Measurements from ENCODE around the gene PTPN3. TPM values are rescaled to one million over a fixed set of nuclear protein-coding genes. Genes with fewer than 3 reads are reported as not detected.

PTPN3 gene
- polyA plus RNA-seq, 3 donors = not detected

GRCh38 chr9:109433476-109433875, 64.6 kb downstream of the PTPN3 start:
- H3K27ac Mint-ChIP-seq = no peak overlapping the region
- Histone ChIP-seq H3K4me1 (ENCODE audit: control insufficient read depth in 1 of 2, insufficient read depth in 2 of 2, low read length in 2 of 2) (no peaks in the 10 kb centered on the region), H3K9ac (ENCODE audit: insufficient read depth, low read length, poor library complexity, severe bottlenecking) (no peak overlapping the region), H3K4me3 (replicated peaks in 1 of 3; ENCODE audit: low read depth in 2 of 3, low read length in 3 of 3) (no peak overlapping the region), H3K27ac (ENCODE audit: low read depth in 1 of 2, low read length in 2 of 2) (no peak overlapping the region), H3K79me2 (ENCODE audit: insufficient read depth, low read length) (no peaks in the 10 kb centered on the region), H3K9me3 (replicated peaks in 1 of 2; ENCODE audit: control insufficient read depth in 1 of 2, insufficient read depth in 1 of 2, low read length in 2 of 2) (no peaks in the 10 kb centered on the region), H2AFZ (ENCODE audit: insufficient read depth, low read depth, low read length, poor library complexity, severe bottlenecking) (no peak overlapping the region), H3K36me3 (replicated peaks in 1 of 2; ENCODE audit: control insufficient read depth in 1 of 2, insufficient read depth in 2 of 2, low read length in 2 of 2) (no peaks in the 10 kb centered on the region), H4K20me1 (ENCODE audit: insufficient read depth, low read length) (no peaks in the 10 kb centered on the region), H3K27me3 (ENCODE audit: control insufficient read depth in 2 of 2, insufficient read depth in 2 of 2, low read length in 2 of 2) (peaks cover 12 to 14% of the 10 kb centered on the region in 2 donors), H3K4me2 (replicated peaks; ENCODE audit: extremely low read depth, low read length, poor library complexity, severe bottlenecking) (no peak overlapping the region)
- peaks cover 17 to 42% (median 25%) of the 10 kb centered on the region in 3 donors for H3K27me3 Mint-ChIP-seq (ENCODE audit: low read depth in 3 of 3)
- 100% methylated on average over 1 of the region's 5 CpGs for WGBS (ENCODE audit: insufficient coverage)
- H3K4me3 Mint-ChIP-seq = no peak overlapping the region
- no peak for DNase-seq
- peaks cover 0 to 6% (median 2%) of the 10 kb centered on the region in 7 donors for H3K9me3 Mint-ChIP-seq
- no peaks in the 10 kb centered on the region for H3K4me1 Mint-ChIP-seq
- intact Hi-C loops (cut with micrococcal nuclease) = no loop called here
- H3K36me3 Mint-ChIP-seq = no peaks in the 10 kb centered on the region
- TF ChIP-seq CTCF (IDR thresholded peaks at IDR 0.05) = no peak

- peaks cover 2 to 10% of the 10 kb centered on the region in 2 donors for H3K27me3 ChIP-seq (ENCODE audit: control insufficient read depth in 2 of 2, insufficient read depth in 2 of 2, low read length in 2 of 2)
- no peak overlapping the region for H3K27ac Mint-ChIP-seq
- H3K9me3 Mint-ChIP-seq = peaks cover 0 to 6% (median 0%) of the 10 kb centered on the region in 7 donors
- H3K36me3 Mint-ChIP-seq = no peaks in the 10 kb centered on the region
- no peaks in the 10 kb centered on the region for H4K20me1 ChIP-seq (ENCODE audit: insufficient read depth, low read length)
- no peak for DNase-seq
- H3K27me3 Mint-ChIP-seq (ENCODE audit: low read depth in 3 of 3) = peaks cover 15 to 39% (median 20%) of the 10 kb centered on the region in 3 donors
- no peaks in the 10 kb centered on the region for H3K79me2 ChIP-seq (ENCODE audit: insufficient read depth, low read length)
- H3K9ac ChIP-seq (ENCODE audit: insufficient read depth, low read length, poor library complexity, severe bottlenecking) = no peak overlapping the region
- no peak overlapping the region for H3K4me3 ChIP-seq (replicated peaks in 1 of 3; ENCODE audit: low read depth in 2 of 3, low read length in 3 of 3)
- WGBS (ENCODE audit: insufficient coverage) = 29% methylated on average over 1 of the region's 4 CpGs
- H3K27ac ChIP-seq (ENCODE audit: low read depth in 1 of 2, low read length in 2 of 2) = no peak overlapping the region
- TF ChIP-seq CTCF (IDR thresholded peaks at IDR 0.05) = no peak
- H3K4me3 Mint-ChIP-seq = no peak overlapping the region
- no peaks in the 10 kb centered on the region for H3K4me1 Mint-ChIP-seq
- H2AFZ ChIP-seq (ENCODE audit: insufficient read depth, low read depth, low read length, poor library complexity, severe bottlenecking) = no peak overlapping the region
- no peaks in the 10 kb centered on the region for H3K4me1 ChIP-seq (ENCODE audit: control insufficient read depth in 1 of 2, insufficient read depth in 2 of 2, low read length in 2 of 2)
- intact Hi-C loops (cut with micrococcal nuclease) = no loop called here
- no peak overlapping the region for H3K4me2 ChIP-seq (replicated peaks; ENCODE audit: extremely low read depth, low read length, poor library complexity, severe bottlenecking)
- H3K9me3 ChIP-seq (replicated peaks in 1 of 2; ENCODE audit: control insufficient read depth in 1 of 2, insufficient read depth in 1 of 2, low read length in 2 of 2) = no peaks in the 10 kb centered on the region
- H3K36me3 ChIP-seq (replicated peaks in 1 of 2; ENCODE audit: control insufficient read depth in 1 of 2, insufficient read depth in 2 of 2, low read length in 2 of 2) = no peaks in the 10 kb centered on the region
Measured at GRCh38 chr9:109430231-109430630, 67.9 kb downstream of the PTPN3 start.

Measured in CD14-positive monocyte (primary cell).